DOHH2 (cell line): Measurements from ENCODE around the gene MYO1D.

Experiments used
- H3F3A ChIP-seq: fragments of 200-600 bp; sonication (generic), shearing (Covaris generic); 2 replicates; pipeline ENCODE4 v1.6.0; 2016; ENCODE audit warnings: antibody characterized with exemption, mild to moderate bottlenecking; ENCODE audit not compliant: control insufficient read depth, insufficient read depth
- H3K27ac ChIP-seq: fragments of 200-600 bp; sonication (generic); 2 replicates; pipeline ENCODE4 v1.5.1; 2014; ENCODE audit warnings: low read depth, mild to moderate bottlenecking, low read length, moderate library complexity
- H3K27me3 ChIP-seq: fragments of 200-600 bp; sonication (generic); 2 replicates; pipeline ENCODE4 v1.6.1; 2014; ENCODE audit warnings: mild to moderate bottlenecking, low read length, mixed read lengths; ENCODE audit not compliant: control insufficient read depth
- H3K36me3 ChIP-seq: fragments of 200-600 bp; sonication (generic); 2 replicates; pipeline ENCODE4 v1.6.1; 2014; ENCODE audit warnings: mild to moderate bottlenecking, low read length, moderate library complexity, mixed read lengths; ENCODE audit not compliant: control insufficient read depth
- H3K4me1 ChIP-seq: fragments of 200-600 bp; sonication (generic); 2 replicates; pipeline ENCODE4 v1.6.1; 2014; ENCODE audit warnings: mild to moderate bottlenecking, low read length, mixed read lengths; ENCODE audit not compliant: control insufficient read depth
- H3K4me2 ChIP-seq: fragments of 200-600 bp; sonication (generic); 2 replicates; pipeline ENCODE4 v1.6.0; 2014; ENCODE audit warnings: mild to moderate bottlenecking, low read length, moderate library complexity
- H3K4me3 ChIP-seq: fragments of 200-600 bp; sonication (generic); 2 replicates; pipeline ENCODE4 v1.5.1; 2014; ENCODE audit warnings: mild to moderate bottlenecking, low read length, mixed read lengths
- H3K79me2 ChIP-seq: fragments of 200-600 bp; sonication (generic); 2 replicates; pipeline ENCODE4 v1.6.1; 2014; ENCODE audit warnings: mild to moderate bottlenecking, low read length, mixed read lengths; ENCODE audit not compliant: control insufficient read depth
- H3K9me2 ChIP-seq: fragments of 200-600 bp; sonication (generic); replicated peaks from 2 replicates; pipeline ENCODE4 v1.6.1; 2014; ENCODE audit warnings: mild to moderate bottlenecking, low read length, mixed read lengths; ENCODE audit not compliant: control insufficient read depth
- H3K9me3 ChIP-seq: fragments of 200-600 bp; sonication (generic); 2 replicates; pipeline ENCODE4 v1.6.1; 2014; ENCODE audit warnings: antibody characterized with exemption, low read length, mixed read lengths; ENCODE audit not compliant: control insufficient read depth, insufficient read depth
- H4K20me1 ChIP-seq: fragments of 200-600 bp; sonication (generic); 2 replicates; pipeline ENCODE4 v1.6.0; 2014; ENCODE audit warnings: low read depth, mild to moderate bottlenecking, antibody characterized with exemption, low read length, moderate library complexity; ENCODE audit not compliant: control insufficient read depth, insufficient read depth
- EZH2phosphoT487 ChIP-seq: fragments of 200-600 bp; sonication (generic); IDR thresholded peaks from 2 replicates; pipeline ENCODE4 v1.6.1; 2017; ENCODE audit warnings: borderline replicate concordance, mild to moderate bottlenecking, antibody characterized with exemption, low read length, moderate library complexity, mixed read lengths
- TF ChIP-seq, protein P1 (sequence below): fragments of 200-600 bp; sonication (generic); IDR thresholded peaks from one replicate; pipeline ENCODE4 v1.5.1; 2014; ENCODE audit warnings: antibody characterized with exemption, mild to moderate bottlenecking, low read depth, low read length; ENCODE audit not compliant: poor library complexity, severe bottlenecking

Gene MYO1D

DNA sequence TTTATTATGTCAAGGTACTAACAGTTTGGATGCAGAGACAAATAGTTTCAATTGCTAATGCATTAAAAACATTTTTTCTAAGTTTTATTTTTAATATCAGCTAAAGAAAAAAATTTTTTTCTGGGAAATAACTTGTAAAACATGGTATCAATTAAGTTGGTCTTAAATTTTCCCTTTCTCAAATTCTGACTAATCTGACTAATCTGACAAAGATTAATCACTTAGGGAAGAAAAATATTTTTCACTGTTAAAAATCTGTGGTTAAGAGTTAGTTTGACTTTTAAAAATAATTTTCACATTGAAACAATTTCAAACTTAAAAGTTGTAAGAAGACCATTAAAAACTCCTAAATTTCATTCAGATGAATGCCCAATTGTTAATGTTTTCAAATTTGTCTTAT is 74.6 kb downstream of the MYO1D start:
- no peak overlapping the region for H3K4me2 ChIP-seq
- no peak overlapping the region for H3K27ac ChIP-seq
- peaks cover 7% of the 10 kb centered on the region for H3K27me3 ChIP-seq
- H3K4me1 ChIP-seq, result no peaks in the 10 kb centered on the region
- H3K9me2 ChIP-seq, result no peaks in the 10 kb centered on the region
- no peaks in the 10 kb centered on the region for H3F3A ChIP-seq
- H3K4me3 ChIP-seq, result no peak overlapping the region
- no peaks in the 10 kb centered on the region for H4K20me1 ChIP-seq
- H3K36me3 ChIP-seq, result no peaks in the 10 kb centered on the region
- TF ChIP-seq EZH2phosphoT487, result no peak
- TF ChIP-seq, protein P1, sequence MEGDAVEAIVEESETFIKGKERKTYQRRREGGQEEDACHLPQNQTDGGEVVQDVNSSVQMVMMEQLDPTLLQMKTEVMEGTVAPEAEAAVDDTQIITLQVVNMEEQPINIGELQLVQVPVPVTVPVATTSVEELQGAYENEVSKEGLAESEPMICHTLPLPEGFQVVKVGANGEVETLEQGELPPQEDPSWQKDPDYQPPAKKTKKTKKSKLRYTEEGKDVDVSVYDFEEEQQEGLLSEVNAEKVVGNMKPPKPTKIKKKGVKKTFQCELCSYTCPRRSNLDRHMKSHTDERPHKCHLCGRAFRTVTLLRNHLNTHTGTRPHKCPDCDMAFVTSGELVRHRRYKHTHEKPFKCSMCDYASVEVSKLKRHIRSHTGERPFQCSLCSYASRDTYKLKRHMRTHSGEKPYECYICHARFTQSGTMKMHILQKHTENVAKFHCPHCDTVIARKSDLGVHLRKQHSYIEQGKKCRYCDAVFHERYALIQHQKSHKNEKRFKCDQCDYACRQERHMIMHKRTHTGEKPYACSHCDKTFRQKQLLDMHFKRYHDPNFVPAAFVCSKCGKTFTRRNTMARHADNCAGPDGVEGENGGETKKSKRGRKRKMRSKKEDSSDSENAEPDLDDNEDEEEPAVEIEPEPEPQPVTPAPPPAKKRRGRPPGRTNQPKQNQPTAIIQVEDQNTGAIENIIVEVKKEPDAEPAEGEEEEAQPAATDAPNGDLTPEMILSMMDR, result no peak
- no peaks in the 10 kb centered on the region for H3K79me2 ChIP-seq
- no peaks in the 10 kb centered on the region for H3K9me3 ChIP-seq

DNA sequence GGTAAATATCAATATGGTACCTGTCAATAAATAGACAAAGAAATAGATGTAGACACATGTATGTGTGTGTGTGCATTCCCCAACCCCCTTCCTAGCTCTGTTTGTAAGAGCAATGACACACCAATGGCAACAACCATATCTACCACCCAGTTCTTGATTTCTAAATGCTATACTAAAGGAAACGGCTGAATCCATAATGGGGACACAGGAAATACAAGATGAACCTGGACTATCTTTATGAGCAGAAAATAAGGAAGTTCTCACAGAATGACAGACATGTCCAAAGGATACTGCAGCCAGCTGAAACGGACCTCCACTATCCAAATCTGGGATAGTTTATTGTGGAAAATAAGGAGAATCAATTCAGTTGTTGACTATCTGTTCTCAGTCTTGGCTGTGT is 75.3 kb downstream of the MYO1D start:
- Histone ChIP-seq H3K36me3 (no peaks in the 10 kb centered on the region), H3K27me3 (peaks cover 7% of the 10 kb centered on the region), H3K4me3 (no peak overlapping the region), H3K27ac (no peak overlapping the region), H3K9me3 (no peaks in the 10 kb centered on the region), H3K79me2 (no peaks in the 10 kb centered on the region), H4K20me1 (no peaks in the 10 kb centered on the region), H3K4me2 (no peak overlapping the region), H3K9me2 (no peaks in the 10 kb centered on the region), H3K4me1 (no peaks in the 10 kb centered on the region), H3F3A (no peaks in the 10 kb centered on the region)
- TF ChIP-seq, protein P1, result no peak
- TF ChIP-seq EZH2phosphoT487, result no peak

DNA sequence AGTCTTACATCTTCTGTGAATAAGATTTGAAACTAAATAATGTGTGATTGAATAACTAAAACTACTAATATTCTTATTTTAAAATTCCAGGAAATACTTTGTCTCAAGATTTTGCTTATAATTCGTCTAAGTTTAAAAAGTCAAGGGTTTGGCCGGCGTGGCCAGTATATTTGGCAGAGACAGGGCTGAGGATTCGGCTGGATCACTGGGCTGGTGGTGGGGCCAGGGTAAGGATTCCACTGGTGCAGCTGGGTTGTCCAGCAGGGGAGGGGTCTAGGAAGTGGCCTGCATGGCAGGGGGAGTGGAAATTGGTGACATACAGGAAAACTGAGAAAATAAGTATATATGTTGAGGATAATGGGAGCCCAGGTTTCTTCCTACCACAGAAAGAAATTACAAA is 75.7 kb downstream of the MYO1D start:
- no peaks in the 10 kb centered on the region for H3K9me2 ChIP-seq
- no peaks in the 10 kb centered on the region for H3K79me2 ChIP-seq
- peaks cover 7% of the 10 kb centered on the region for H3K27me3 ChIP-seq
- H3K9me3 ChIP-seq, result no peaks in the 10 kb centered on the region
- H3K4me1 ChIP-seq, result no peaks in the 10 kb centered on the region
- H3F3A ChIP-seq, result no peaks in the 10 kb centered on the region
- H3K4me3 ChIP-seq, result no peak overlapping the region
- H3K36me3 ChIP-seq, result no peaks in the 10 kb centered on the region
- no peak for TF ChIP-seq EZH2phosphoT487
- TF ChIP-seq, protein P1, result no peak
- no peaks in the 10 kb centered on the region for H4K20me1 ChIP-seq
- no peak overlapping the region for H3K27ac ChIP-seq
- H3K4me2 ChIP-seq, result no peak overlapping the region

DNA sequence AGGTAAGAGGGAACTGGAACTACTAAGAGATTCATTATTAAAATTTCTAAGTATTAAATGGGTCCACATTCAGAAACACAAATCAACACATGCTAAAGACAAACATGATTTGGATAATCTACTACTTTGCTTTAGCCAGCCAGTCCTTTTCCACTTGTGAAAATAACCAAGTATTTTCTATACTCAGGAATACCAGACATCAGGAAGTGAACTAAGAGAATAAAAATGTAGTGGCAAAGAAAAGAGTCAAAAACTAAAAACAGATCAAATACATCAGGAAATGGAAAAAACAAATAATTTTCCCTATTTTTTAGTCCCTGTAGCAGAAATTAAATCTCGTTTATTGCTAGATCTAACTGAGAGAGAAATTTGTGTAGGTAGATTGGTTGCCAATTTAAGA is 78.0 kb downstream of the MYO1D start:
- Histone ChIP-seq H3F3A (no peaks in the 10 kb centered on the region), H3K9me2 (no peaks in the 10 kb centered on the region), H3K36me3 (no peaks in the 10 kb centered on the region), H4K20me1 (no peaks in the 10 kb centered on the region), H3K4me3 (no peak overlapping the region), H3K27me3 (peaks cover 7% of the 10 kb centered on the region), H3K79me2 (no peaks in the 10 kb centered on the region), H3K4me2 (no peak overlapping the region), H3K27ac (no peak overlapping the region), H3K4me1 (no peaks in the 10 kb centered on the region), H3K9me3 (no peaks in the 10 kb centered on the region)
- TF ChIP-seq, protein P1, result no peak
- no peak for TF ChIP-seq EZH2phosphoT487
